ENCODE results near the gene SLC12A7. TPM values are rescaled to one million over a fixed set of nuclear protein-coding genes. Genes with fewer than 3 reads are reported as not detected.
A peak's percentile ranks its signal among the peaks of the same experiment; 100 is the strongest.

SLC12A7 gene
- total RNA-seq, 1 donor from 2014 or later, result 49.5 TPM

GRCh38 chr5:1005249-1005851 is 106.5 kb downstream of the SLC12A7 start:
- Histone ChIP-seq H3K9me3 (no peaks in the 10 kb centered on the region), H3K36me3 (no peaks in the 10 kb centered on the region), H3K4me3 (peak overlapping the region; percentile 58), H3K27ac (peak overlapping the region; percentile 67), H3K27me3 (ENCODE audit: low read depth) (peaks cover 42% of the 10 kb centered on the region), H3K4me1 (peaks cover 38% of the 10 kb centered on the region)
- ATAC-seq, result no peak
- TF ChIP-seq CTCF (IDR thresholded peaks at IDR 0.05), result no peak
- DNase-seq, result no peak
- intact Hi-C loops (cut with DNase I), result no loop called here

GRCh38 chr5:1004461-1005248 is 107.2 kb downstream of the SLC12A7 start:
- Histone ChIP-seq H3K4me1 (peaks cover 32% of the 10 kb centered on the region), H3K4me3 (peak overlapping the region; percentile 58), H3K9me3 (no peaks in the 10 kb centered on the region), H3K27me3 (ENCODE audit: low read depth) (peaks cover 35% of the 10 kb centered on the region), H3K36me3 (no peaks in the 10 kb centered on the region), H3K27ac (peak overlapping the region; percentile 67)
- TF ChIP-seq CTCF (IDR thresholded peaks at IDR 0.05), result peak; percentile 44
- ATAC-seq, result peak; percentile 79 to 88
- DNase-seq, result peak; percentile 82
- intact Hi-C loops (cut with DNase I), result no loop called here

- H3K27ac ChIP-seq, result peak overlapping the region; percentile 24
- TF ChIP-seq CTCF (IDR thresholded peaks at IDR 0.05), result no peak
- ATAC-seq (peak; percentile 2 to 3), DNase-seq (peak; percentile 68)
- H3K9me3 ChIP-seq, result no peaks in the 10 kb centered on the region
- peaks cover 25% of the 10 kb centered on the region for H3K27me3 ChIP-seq (ENCODE audit: low read depth)
- H3K36me3 ChIP-seq, result no peaks in the 10 kb centered on the region
- H3K4me1 ChIP-seq, result peaks cover 26% of the 10 kb centered on the region
- no peak overlapping the region for H3K4me3 ChIP-seq
- intact Hi-C loops (cut with DNase I), result no loop called here
Measured at GRCh38 chr5:1003296-1003937, 108.4 kb downstream of the SLC12A7 start.

GRCh38 chr5:1002836-1003235 is 109.0 kb downstream of the SLC12A7 start:
- no peak overlapping the region for H3K27ac ChIP-seq
- H3K27me3 ChIP-seq (ENCODE audit: low read depth), result peaks cover 20% of the 10 kb centered on the region
- H3K4me3 ChIP-seq, result no peak overlapping the region
- no peaks in the 10 kb centered on the region for H3K9me3 ChIP-seq
- peaks cover 24% of the 10 kb centered on the region for H3K4me1 ChIP-seq
- DNase-seq, result peak; percentile 17
- intact Hi-C loops (cut with DNase I), result no loop called here
- TF ChIP-seq CTCF (IDR thresholded peaks at IDR 0.05), result no peak
- H3K36me3 ChIP-seq, result no peaks in the 10 kb centered on the region
- no peak for ATAC-seq

- Histone ChIP-seq H3K36me3 (no peaks in the 10 kb centered on the region), H3K27me3 (ENCODE audit: low read depth) (peaks cover 13% of the 10 kb centered on the region), H3K4me1 (peaks cover 27% of the 10 kb centered on the region), H3K27ac (no peak overlapping the region), H3K4me3 (no peak overlapping the region), H3K9me3 (no peaks in the 10 kb centered on the region)
- intact Hi-C loops (cut with DNase I), result no loop called here
- no peak for TF ChIP-seq CTCF (IDR thresholded peaks at IDR 0.05)
- no peak for DNase-seq
- no peak for ATAC-seq
Measured at GRCh38 chr5:1002271-1002546, 109.7 kb downstream of the SLC12A7 start.
